Measurements from ENCODE around the gene IAPP.
"Not testable (repeated sequence)": the region's sequence is repeated elsewhere in the genome, so short reads cannot be mapped to it uniquely, and the experiment has no call there.

- not testable (repeated sequence) for TF ChIP-seq CTCF, POLR2AphosphoS5 (IDR thresholded peaks at IDR 0.05)
Observed at GRCh38 chr12:21418398-21418797, 45.7 kb downstream of the IAPP start.
